NOMO-1 (cell line): Measurements from ENCODE around the gene SLC22A7.

Experiments
- DNase-seq, 2 experiments: peaks; one replicate each; lab custom pipeline; 2025; ENCODE audit not compliant: unreplicated experiment in 2 of 2; lab: John Stamatoyannopoulos, UW

The SLC22A7 gene

GRCh38 chr6:43282636-43283513 lies 15.2 kb upstream of the SLC22A7 start:
- DNase-seq = no peak

GRCh38 chr6:43283514-43283901 lies 14.6 kb upstream of the SLC22A7 start:
- no peak for DNase-seq

GRCh38 chr6:43283905-43284304 lies 14.2 kb upstream of the SLC22A7 start:
- no peak for DNase-seq

GRCh38 chr6:43284991-43285781 lies 12.9 kb upstream of the SLC22A7 start:
- no peak for DNase-seq

- no peak for DNase-seq
Observed at GRCh38 chr6:43285832-43286231, 12.2 kb upstream of the SLC22A7 start.

GRCh38 chr6:43286456-43286979 lies 11.5 kb upstream of the SLC22A7 start:
- DNase-seq = no peak

- DNase-seq = no peak
Observed at GRCh38 chr6:43286980-43287716, 10.9 kb upstream of the SLC22A7 start.

- no peak for DNase-seq
Observed at GRCh38 chr6:43287717-43288679, 10.1 kb upstream of the SLC22A7 start.

GRCh38 chr6:43290339-43290904 lies 7.6 kb upstream of the SLC22A7 start:
- no peak for DNase-seq

- DNase-seq = no peak
Observed at GRCh38 chr6:43290905-43291355, 7.1 kb upstream of the SLC22A7 start.

- DNase-seq = no peak
Observed at GRCh38 chr6:43291708-43292107, 6.4 kb upstream of the SLC22A7 start.

- DNase-seq = no peak
Observed at GRCh38 chr6:43292341-43292740, 5.7 kb upstream of the SLC22A7 start.

- no peak for DNase-seq
Observed at GRCh38 chr6:43292763-43293318, 5.2 kb upstream of the SLC22A7 start.

GRCh38 chr6:43293698-43294097 lies 4.4 kb upstream of the SLC22A7 start:
- no peak for DNase-seq

- no peak for DNase-seq
Observed at GRCh38 chr6:43294536-43294935, 3.5 kb upstream of the SLC22A7 start.

GRCh38 chr6:43295456-43295855 lies 2.6 kb upstream of the SLC22A7 start:
- DNase-seq = no peak

GRCh38 chr6:43296780-43297497 lies 1.1 kb upstream of the SLC22A7 start:
- no peak for DNase-seq

- no peak for DNase-seq
Observed at GRCh38 chr6:43298565-43299337, 691 bp downstream of the SLC22A7 start.
